GM12864 (cell line): ENCODE measurements around the gene SLC44A1.

Experiments
- DNase-seq: peaks from one replicate; pipeline ENCODE4 v3.0.0-alpha.2; 2011; ENCODE audit warnings: low read depth
- H3K4me3 ChIP-seq: 2 replicates; pipeline ENCODE4 v1.5.1; 2011; ENCODE audit warnings: mild to moderate bottlenecking, low read depth, low read length, control low read depth
- TF ChIP-seq, protein P1 (sequence below): IDR thresholded peaks from 2 replicates; pipeline ENCODE4 v1.5.1; 2011; ENCODE audit warnings: low read depth, mild to moderate bottlenecking, moderate library complexity, low read length, control low read depth, inconsistent platforms; ENCODE audit errors: missing control alignments

The SLC44A1 gene

DNA sequence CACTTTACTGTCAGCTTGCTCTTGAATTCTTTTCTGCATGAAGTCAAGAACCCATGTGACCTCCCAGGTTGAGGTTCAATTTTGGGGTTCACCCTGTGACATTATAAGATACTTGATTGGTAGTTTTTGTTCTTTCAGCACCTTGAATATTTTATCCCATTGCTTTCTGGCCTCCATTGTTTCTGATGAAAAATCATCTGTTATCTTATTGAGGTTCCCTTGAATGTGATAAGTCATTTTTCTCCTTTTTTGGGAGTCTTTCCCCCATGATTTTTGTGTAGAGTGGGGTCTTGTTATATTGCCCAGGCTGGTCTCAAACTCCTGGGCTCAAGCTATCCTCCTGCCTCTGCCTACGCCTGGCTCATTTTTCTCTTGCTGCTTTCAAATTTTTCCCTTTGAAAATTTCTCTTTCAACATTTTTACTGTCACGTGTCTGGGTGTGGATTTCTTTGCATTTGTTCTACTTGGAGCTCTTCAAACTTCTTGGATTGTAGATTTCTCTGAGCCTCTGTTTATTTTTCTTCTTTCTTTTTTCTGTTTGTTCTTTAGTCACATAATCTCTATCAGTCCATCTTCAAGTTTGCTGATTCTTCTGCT is 20.8 kb upstream of the SLC44A1 start:
- TF ChIP-seq, protein P1, sequence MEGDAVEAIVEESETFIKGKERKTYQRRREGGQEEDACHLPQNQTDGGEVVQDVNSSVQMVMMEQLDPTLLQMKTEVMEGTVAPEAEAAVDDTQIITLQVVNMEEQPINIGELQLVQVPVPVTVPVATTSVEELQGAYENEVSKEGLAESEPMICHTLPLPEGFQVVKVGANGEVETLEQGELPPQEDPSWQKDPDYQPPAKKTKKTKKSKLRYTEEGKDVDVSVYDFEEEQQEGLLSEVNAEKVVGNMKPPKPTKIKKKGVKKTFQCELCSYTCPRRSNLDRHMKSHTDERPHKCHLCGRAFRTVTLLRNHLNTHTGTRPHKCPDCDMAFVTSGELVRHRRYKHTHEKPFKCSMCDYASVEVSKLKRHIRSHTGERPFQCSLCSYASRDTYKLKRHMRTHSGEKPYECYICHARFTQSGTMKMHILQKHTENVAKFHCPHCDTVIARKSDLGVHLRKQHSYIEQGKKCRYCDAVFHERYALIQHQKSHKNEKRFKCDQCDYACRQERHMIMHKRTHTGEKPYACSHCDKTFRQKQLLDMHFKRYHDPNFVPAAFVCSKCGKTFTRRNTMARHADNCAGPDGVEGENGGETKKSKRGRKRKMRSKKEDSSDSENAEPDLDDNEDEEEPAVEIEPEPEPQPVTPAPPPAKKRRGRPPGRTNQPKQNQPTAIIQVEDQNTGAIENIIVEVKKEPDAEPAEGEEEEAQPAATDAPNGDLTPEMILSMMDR, result no peak
- H3K4me3 ChIP-seq, result no peak overlapping the region
- no peak for DNase-seq

- no peak for DNase-seq
- H3K4me3 ChIP-seq, result no peak overlapping the region
- TF ChIP-seq, protein P1, result no peak
Measured at GRCh38 chr9:105226055-105226454, 18.4 kb upstream of the SLC44A1 start.

DNA sequence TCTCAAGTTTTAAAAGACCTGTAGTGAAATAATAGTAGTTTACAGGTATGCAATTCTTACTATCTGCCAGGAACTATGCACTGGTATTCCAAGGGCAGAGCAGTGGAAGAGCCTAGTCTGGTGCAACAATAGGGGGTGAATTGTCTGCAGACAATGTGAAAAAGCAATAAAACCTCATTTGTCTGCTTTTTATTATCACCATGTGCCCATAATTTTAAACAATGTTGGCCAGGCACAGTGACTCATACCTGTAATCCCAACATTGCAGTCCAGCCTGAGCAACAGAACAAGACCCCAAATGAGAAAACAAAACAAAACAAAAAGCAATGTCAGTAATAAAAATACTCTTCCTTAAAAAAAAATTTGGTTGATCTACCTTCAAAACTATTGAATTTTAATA is 12.2 kb upstream of the SLC44A1 start:
- DNase-seq, result no peak
- TF ChIP-seq, protein P1, result no peak
- H3K4me3 ChIP-seq, result no peak overlapping the region

- no peak overlapping the region for H3K4me3 ChIP-seq
- TF ChIP-seq, protein P1, result no peak
- no peak for DNase-seq
Measured at GRCh38 chr9:105233873-105234272, 10.6 kb upstream of the SLC44A1 start.

DNA sequence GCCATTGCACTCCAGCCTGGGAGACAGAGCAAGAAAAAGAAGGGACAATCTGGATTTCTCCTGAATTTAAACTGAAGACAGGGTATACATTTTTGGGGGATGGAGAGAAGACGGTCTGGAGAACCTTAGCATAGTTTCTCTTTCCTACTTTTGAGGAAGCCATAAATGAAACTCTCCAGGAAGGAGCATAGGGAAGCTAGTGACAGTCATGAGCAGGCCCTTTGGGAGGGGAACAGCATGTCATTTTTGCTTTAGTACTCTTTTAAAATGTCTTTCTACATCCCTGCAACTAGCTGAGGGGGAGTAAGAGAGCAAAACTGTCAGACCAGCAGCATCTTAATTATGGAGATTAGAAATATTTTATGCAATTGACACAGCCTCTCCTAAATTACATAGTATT is 8.2 kb upstream of the SLC44A1 start:
- TF ChIP-seq, protein P1, result no peak
- no peak overlapping the region for H3K4me3 ChIP-seq
- no peak for DNase-seq

GRCh38 chr9:105237246-105237645 is 7.2 kb upstream of the SLC44A1 start:
- no peak overlapping the region for H3K4me3 ChIP-seq
- TF ChIP-seq, protein P1, result no peak
- DNase-seq, result no peak

GRCh38 chr9:105238302-105238701 is 6.1 kb upstream of the SLC44A1 start:
- DNase-seq, result no peak
- H3K4me3 ChIP-seq, result no peak overlapping the region
- TF ChIP-seq, protein P1, result no peak
